T-helper 1 cell treated with Interleukin-12 subunit alpha and Interleukin-12 subunit beta and Interleukin-4 antibody, amounts not matched to agents 30 μg/mL and 1 μg/mL, for 36 hours (primary cell): ENCODE measurements around the gene PAQR5.

Experiments used
- H3K27ac Mint-ChIP-seq: one replicate; pipeline ENCODE4 v1.8.0; 2021; ENCODE audit warnings: mild to moderate bottlenecking, mixed read lengths
- H3K27me3 Mint-ChIP-seq: one replicate; pipeline ENCODE4 v1.8.0; 2021; ENCODE audit warnings: low read depth, mixed read lengths
- H3K36me3 Mint-ChIP-seq: one replicate; pipeline ENCODE4 v1.8.0; 2021; ENCODE audit warnings: low read depth, mixed read lengths
- H3K4me1 Mint-ChIP-seq: one replicate; pipeline ENCODE4 v1.8.0; 2021; ENCODE audit warnings: low read depth, mixed read lengths
- H3K4me3 Mint-ChIP-seq: one replicate; pipeline ENCODE4 v1.8.0; 2021; ENCODE audit warnings: mild to moderate bottlenecking, moderate library complexity, mixed read lengths
- H3K9me3 Mint-ChIP-seq: one replicate; pipeline ENCODE4 v1.8.0; 2021; ENCODE audit warnings: mixed read lengths

The PAQR5 gene

GRCh38 chr15:69343133-69343532, 44.4 kb downstream of the PAQR5 start:
- H3K27ac Mint-ChIP-seq: no peak overlapping the region
- no peaks in the 10 kb centered on the region for H3K9me3 Mint-ChIP-seq
- H3K4me3 Mint-ChIP-seq: no peak overlapping the region
- peaks cover 7% of the 10 kb centered on the region for H3K27me3 Mint-ChIP-seq
- H3K4me1 Mint-ChIP-seq: no peaks in the 10 kb centered on the region
- H3K36me3 Mint-ChIP-seq: no peaks in the 10 kb centered on the region

DNA sequence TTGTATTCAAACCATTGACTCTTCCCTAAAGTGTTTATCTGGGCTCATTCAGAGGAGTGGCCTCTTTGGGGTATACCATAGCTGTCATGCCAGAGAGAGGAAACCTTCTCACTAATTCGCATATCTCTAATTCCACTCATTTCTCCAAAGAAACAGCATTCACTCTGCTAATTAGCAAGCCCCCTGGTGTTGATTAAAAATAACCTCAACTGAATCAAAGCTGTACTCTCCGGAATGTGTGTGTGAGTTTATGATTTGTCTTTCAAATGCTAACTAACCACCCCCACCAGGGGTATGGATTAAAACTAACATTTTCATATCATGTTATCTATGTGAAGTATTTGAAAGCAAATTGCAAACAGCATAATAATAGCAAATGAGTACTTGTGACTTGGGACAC, 45.5 kb downstream of the PAQR5 start:
- no peaks in the 10 kb centered on the region for H3K36me3 Mint-ChIP-seq
- no peak overlapping the region for H3K4me3 Mint-ChIP-seq
- H3K27me3 Mint-ChIP-seq: peaks cover 7% of the 10 kb centered on the region
- no peak overlapping the region for H3K27ac Mint-ChIP-seq
- no peaks in the 10 kb centered on the region for H3K4me1 Mint-ChIP-seq
- H3K9me3 Mint-ChIP-seq: no peaks in the 10 kb centered on the region

GRCh38 chr15:69346112-69346511, 47.4 kb downstream of the PAQR5 start:
- Mint-ChIP-seq H3K36me3 (no peaks in the 10 kb centered on the region), H3K4me1 (no peaks in the 10 kb centered on the region), H3K9me3 (no peaks in the 10 kb centered on the region), H3K27me3 (peaks cover 7% of the 10 kb centered on the region), H3K4me3 (no peak overlapping the region), H3K27ac (no peak overlapping the region)

DNA sequence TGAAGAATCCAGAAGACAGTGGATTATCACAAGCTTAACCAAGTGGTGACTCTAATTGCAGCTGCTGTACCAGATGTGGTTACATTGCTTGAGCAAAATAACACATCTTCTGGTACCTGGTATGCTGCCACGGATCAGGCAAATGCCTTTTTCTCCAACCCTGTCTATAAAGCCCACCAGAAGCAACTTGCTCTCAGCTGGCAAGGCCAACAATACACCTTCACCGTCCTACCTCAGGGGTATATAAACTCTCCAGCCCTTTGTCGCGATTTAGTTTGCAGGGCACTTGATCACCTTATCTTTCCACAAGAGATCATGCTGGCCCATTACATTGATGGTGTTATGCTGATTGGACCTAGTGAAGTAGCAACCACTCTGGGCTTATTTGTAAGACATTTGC, 52.6 kb downstream of the PAQR5 start:
- Mint-ChIP-seq H3K27me3 (peaks cover 4% of the 10 kb centered on the region), H3K36me3 (no peaks in the 10 kb centered on the region), H3K27ac (no peak overlapping the region), H3K4me3 (no peak overlapping the region), H3K4me1 (no peaks in the 10 kb centered on the region), H3K9me3 (no peaks in the 10 kb centered on the region)

- Mint-ChIP-seq H3K27me3 (peaks cover 4% of the 10 kb centered on the region), H3K4me3 (no peak overlapping the region), H3K9me3 (no peaks in the 10 kb centered on the region), H3K36me3 (no peaks in the 10 kb centered on the region), H3K27ac (no peak overlapping the region), H3K4me1 (no peaks in the 10 kb centered on the region)
Observed at GRCh38 chr15:69351884-69352283, 53.2 kb downstream of the PAQR5 start.

DNA sequence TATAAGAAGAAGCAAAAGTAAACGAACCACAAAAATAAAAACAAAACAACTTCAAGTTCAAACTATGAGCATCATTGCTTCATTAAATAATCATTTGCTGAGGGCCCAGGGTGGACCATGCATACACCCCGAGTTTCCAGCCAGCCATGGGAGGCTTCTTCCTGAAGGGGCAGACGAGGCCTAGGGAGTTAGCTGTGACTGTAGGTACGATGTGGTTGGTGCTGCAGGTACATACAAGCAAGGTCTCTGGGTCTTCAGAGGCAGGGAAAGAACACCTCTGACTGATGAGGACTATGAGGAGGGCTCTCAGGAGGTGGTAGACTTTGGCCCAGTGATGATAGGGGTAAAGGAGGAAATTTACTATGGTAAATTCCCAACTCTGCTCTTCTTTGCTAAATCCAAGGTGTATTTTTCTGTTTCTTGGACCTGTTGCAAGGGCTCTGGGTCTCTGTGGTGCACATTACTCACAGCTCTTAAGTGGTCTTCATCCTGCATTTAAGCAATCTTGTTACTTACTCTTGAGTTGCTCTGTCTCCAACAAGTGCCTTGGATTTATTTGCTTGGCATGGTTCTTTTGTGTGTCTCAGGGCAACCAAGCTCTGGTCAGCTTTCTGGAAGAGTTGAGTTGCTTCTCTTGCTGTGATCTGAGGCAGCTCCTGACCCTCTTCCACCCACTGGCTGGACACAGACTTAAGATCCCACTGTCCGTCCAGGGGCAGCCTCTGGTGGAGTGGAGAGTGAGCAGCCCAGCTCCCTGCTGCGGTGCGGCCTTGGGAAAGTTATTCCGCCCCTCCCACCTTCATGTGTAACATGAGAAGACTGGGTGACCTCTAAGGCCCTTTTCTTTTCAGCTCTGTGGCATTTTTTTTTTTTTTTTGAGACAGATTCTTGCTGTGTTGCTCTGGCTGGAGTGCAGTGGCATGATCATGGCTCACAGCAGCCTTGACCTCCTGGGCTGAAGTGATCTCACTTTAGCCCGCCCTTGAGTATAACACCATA, 59.4 kb downstream of the PAQR5 start:
- no peak overlapping the region for H3K4me3 Mint-ChIP-seq
- no peaks in the 10 kb centered on the region for H3K36me3 Mint-ChIP-seq
- H3K27ac Mint-ChIP-seq: no peak overlapping the region
- no peaks in the 10 kb centered on the region for H3K9me3 Mint-ChIP-seq
- H3K4me1 Mint-ChIP-seq: no peaks in the 10 kb centered on the region
- H3K27me3 Mint-ChIP-seq: peaks cover 4% of the 10 kb centered on the region

DNA sequence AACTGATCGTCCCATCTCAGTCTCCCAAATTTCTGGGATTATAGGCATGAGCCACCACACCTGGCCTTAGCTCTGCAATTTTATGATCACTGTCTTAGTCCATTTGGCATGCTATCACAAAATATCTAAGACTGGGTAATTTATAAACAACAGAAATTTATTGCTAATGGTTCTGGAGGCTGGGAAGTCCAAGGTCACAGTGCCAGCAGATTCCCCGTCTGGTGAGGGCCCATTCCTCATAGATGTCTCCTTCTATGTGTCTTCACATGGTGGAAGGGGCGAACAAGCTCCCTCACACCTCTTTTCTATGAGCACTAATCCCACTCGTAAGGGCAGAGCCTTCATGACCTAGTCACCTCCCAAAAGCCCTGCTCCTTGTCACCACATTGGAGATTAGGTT, 60.1 kb downstream of the PAQR5 start:
- Mint-ChIP-seq H3K27ac (no peak overlapping the region), H3K27me3 (peaks cover 4% of the 10 kb centered on the region), H3K4me3 (no peak overlapping the region), H3K4me1 (no peaks in the 10 kb centered on the region), H3K9me3 (no peaks in the 10 kb centered on the region), H3K36me3 (no peaks in the 10 kb centered on the region)

- no peaks in the 10 kb centered on the region for H3K36me3 Mint-ChIP-seq
- H3K4me1 Mint-ChIP-seq: no peaks in the 10 kb centered on the region
- H3K4me3 Mint-ChIP-seq: no peak overlapping the region
- H3K27ac Mint-ChIP-seq: no peak overlapping the region
- no peaks in the 10 kb centered on the region for H3K9me3 Mint-ChIP-seq
- peaks cover 4% of the 10 kb centered on the region for H3K27me3 Mint-ChIP-seq
Observed at GRCh38 chr15:69359722-69360121, 61.0 kb downstream of the PAQR5 start.

DNA sequence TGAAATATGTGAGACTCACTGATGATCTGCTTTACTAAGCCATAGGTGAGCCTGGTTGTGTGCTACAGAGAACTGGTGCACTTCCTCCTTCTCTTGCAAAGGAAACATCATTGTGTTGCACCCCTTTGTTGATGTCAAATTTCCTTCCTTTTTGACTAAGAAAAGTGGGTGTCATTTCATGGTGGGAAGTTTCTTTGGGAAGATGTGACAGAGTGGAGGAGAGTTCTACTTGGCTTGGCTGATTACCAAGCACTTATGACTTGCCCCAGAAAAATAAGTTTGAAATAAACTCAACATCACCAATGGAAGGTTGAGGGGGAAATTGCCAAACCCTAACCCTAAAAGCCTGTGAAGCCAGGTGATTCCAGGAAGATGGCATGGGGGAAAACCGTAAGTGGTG, 61.9 kb downstream of the PAQR5 start:
- Mint-ChIP-seq H3K27ac (no peak overlapping the region), H3K27me3 (no peaks in the 10 kb centered on the region), H3K9me3 (no peaks in the 10 kb centered on the region), H3K4me3 (no peak overlapping the region), H3K4me1 (no peaks in the 10 kb centered on the region), H3K36me3 (no peaks in the 10 kb centered on the region)

- no peaks in the 10 kb centered on the region for H3K9me3 Mint-ChIP-seq
- H3K4me1 Mint-ChIP-seq: no peaks in the 10 kb centered on the region
- no peaks in the 10 kb centered on the region for H3K36me3 Mint-ChIP-seq
- no peak overlapping the region for H3K27ac Mint-ChIP-seq
- peaks cover 13% of the 10 kb centered on the region for H3K27me3 Mint-ChIP-seq
- H3K4me3 Mint-ChIP-seq: no peak overlapping the region
Observed at GRCh38 chr15:69367236-69367635, 68.5 kb downstream of the PAQR5 start.

GRCh38 chr15:69369631-69370030, 70.9 kb downstream of the PAQR5 start:
- H3K9me3 Mint-ChIP-seq: no peaks in the 10 kb centered on the region
- no peak overlapping the region for H3K4me3 Mint-ChIP-seq
- H3K36me3 Mint-ChIP-seq: no peaks in the 10 kb centered on the region
- no peaks in the 10 kb centered on the region for H3K4me1 Mint-ChIP-seq
- no peak overlapping the region for H3K27ac Mint-ChIP-seq
- peaks cover 19% of the 10 kb centered on the region for H3K27me3 Mint-ChIP-seq

DNA sequence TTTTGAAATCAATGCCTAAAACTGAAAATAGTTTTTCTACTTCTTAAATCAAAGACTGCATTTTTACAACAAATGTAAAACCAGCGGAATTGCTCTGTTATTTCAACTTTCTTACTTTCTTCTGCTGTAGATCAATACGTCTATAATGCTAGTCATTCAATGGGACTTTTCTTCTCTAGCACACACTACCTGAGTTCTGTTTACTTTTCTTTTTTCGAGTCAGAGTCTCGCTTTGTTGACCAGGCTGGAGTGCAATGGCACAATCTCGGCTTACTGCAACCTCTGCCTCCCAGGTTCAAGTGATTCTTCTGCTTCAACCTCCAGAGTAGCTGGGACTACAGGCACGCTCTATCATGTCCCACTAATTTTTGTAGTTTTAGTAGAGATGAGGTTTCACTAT, 74.7 kb downstream of the PAQR5 start:
- no peaks in the 10 kb centered on the region for H3K36me3 Mint-ChIP-seq
- H3K4me1 Mint-ChIP-seq: no peaks in the 10 kb centered on the region
- H3K9me3 Mint-ChIP-seq: no peaks in the 10 kb centered on the region
- peaks cover 14% of the 10 kb centered on the region for H3K27me3 Mint-ChIP-seq
- H3K27ac Mint-ChIP-seq: no peak overlapping the region
- H3K4me3 Mint-ChIP-seq: no peak overlapping the region

DNA sequence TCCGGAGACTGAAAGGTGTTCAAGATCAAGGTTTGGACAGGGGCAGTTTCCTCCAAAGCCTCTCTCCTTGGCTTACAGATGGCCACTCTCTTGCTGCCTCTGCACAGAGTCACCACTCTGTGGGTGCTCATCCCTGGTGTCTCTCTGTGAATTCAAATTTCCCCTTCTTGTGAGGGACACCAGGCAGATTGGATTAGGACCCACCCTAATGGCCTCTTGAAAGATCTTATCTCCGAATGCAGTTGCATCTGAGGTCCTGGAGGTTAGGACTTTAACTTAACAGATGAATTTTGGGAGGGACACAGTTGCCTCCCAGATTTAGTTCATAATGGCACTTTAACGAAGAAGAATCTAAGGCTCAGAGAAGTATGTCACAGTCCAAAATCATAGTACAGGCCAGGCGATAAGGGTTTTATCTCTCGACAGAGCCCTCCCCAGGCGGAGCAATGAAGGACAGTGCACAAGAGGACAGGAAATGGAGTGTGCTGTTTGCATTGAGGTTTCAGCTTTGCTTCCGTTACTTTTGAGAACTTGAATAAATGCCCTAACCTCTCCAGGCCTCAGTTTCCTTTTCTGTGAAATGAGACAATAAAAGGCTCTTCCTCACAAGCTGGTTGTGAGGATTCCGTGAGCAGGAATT, 76.6 kb downstream of the PAQR5 start:
- Mint-ChIP-seq H3K27ac (no peak overlapping the region), H3K9me3 (no peaks in the 10 kb centered on the region), H3K36me3 (no peaks in the 10 kb centered on the region), H3K4me3 (no peak overlapping the region), H3K27me3 (peaks cover 6% of the 10 kb centered on the region), H3K4me1 (no peaks in the 10 kb centered on the region)

- peaks cover 6% of the 10 kb centered on the region for H3K27me3 Mint-ChIP-seq
- no peak overlapping the region for H3K27ac Mint-ChIP-seq
- H3K9me3 Mint-ChIP-seq: no peaks in the 10 kb centered on the region
Observed at GRCh38 chr15:69377216-69377970, 78.7 kb downstream of the PAQR5 start.

More at GRCh38 chr15:69377216-69377970, 78.7 kb downstream of the PAQR5 start:
- no peaks in the 10 kb centered on the region for H3K36me3 Mint-ChIP-seq
- H3K4me1 Mint-ChIP-seq: no peaks in the 10 kb centered on the region
- no peak overlapping the region for H3K4me3 Mint-ChIP-seq
